Activated CD8-positive, alpha-beta T cell treated with anti-CD3 and anti-CD28 coated beads for 36 hours (primary cell): ENCODE measurements around the gene CCDC126. TPM values are rescaled to one million over a fixed set of nuclear protein-coding genes. Genes with fewer than 3 reads are reported as not detected.

Experiments
- ATAC-seq: fragments of 200-7000 bp; cut with Tn5 transposase; one replicate; pipeline ENCODE4 v1.10.0; 2021; ENCODE audit warnings: mild to moderate bottlenecking, moderate library complexity
- CTCF ChIA-PET: fragments of 350-600 bp; sonication (Branson Sonifier 250); formaldehyde crosslinking; loops from one replicate; lab custom pipeline; 2021; ENCODE audit warnings: antibody characterized with exemption; lab: Charles Lee
- POLR2A ChIA-PET: fragments of 350-600 bp; sonication (Branson Sonifier 250); formaldehyde crosslinking; loops from one replicate; lab custom pipeline; 2021; ENCODE audit warnings: antibody characterized with exemption; lab: Charles Lee
- DNase-seq: peaks from one replicate; pipeline ENCODE4 v3.0.0-alpha.2; 2020
- H3K27ac Mint-ChIP-seq: one replicate; pipeline ENCODE4 v1.8.0; 2021; ENCODE audit warnings: mild to moderate bottlenecking, mixed read lengths
- H3K27me3 Mint-ChIP-seq: one replicate; pipeline ENCODE4 v1.8.0; 2021; ENCODE audit warnings: mixed read lengths
- H3K36me3 Mint-ChIP-seq: one replicate; pipeline ENCODE4 v1.8.0; 2021; ENCODE audit warnings: low read depth, mixed read lengths
- H3K4me1 Mint-ChIP-seq: one replicate; pipeline ENCODE4 v1.8.0; 2021; ENCODE audit warnings: low read depth, mixed read lengths
- H3K4me3 Mint-ChIP-seq: one replicate; pipeline ENCODE4 v1.8.0; 2021; ENCODE audit warnings: mild to moderate bottlenecking, moderate library complexity, mixed read lengths
- H3K9me3 Mint-ChIP-seq: one replicate; pipeline ENCODE4 v1.8.0; 2021; ENCODE audit warnings: mixed read lengths
- CTCF ChIP-seq: fragments of 200-600 bp; IDR thresholded peaks from one replicate; pipeline ENCODE4 v1.8.0; 2022; ENCODE audit warnings: antibody characterized with exemption, mild to moderate bottlenecking
- intact Hi-C: fragments of 100-400 bp; cut with micrococcal nuclease; formaldehyde crosslinking; loops from one replicate; pipeline ENCODE4 v1.10.0; 2022
- total RNA-seq, 2 experiments: library from RNA; stranded (reverse); gene quantifications; one replicate each; pipeline ENCODE4 v1.2.3, GENCODE V29; 2021

The CCDC126 gene
- total RNA-seq, 2 experiments from 2014 or later, result 5.5 to 6.5 TPM

GRCh38 chr7:23607866-23608265 is 10.7 kb downstream of the CCDC126 start:
- TF ChIP-seq CTCF, result no peak
- H3K4me1 Mint-ChIP-seq, result peaks cover 3% of the 10 kb centered on the region
- H3K27me3 Mint-ChIP-seq, result no peaks in the 10 kb centered on the region
- no peak for DNase-seq
- H3K4me3 Mint-ChIP-seq, result no peak overlapping the region
- no peaks in the 10 kb centered on the region for H3K9me3 Mint-ChIP-seq
- ATAC-seq, result no peak
- no peak overlapping the region for H3K27ac Mint-ChIP-seq
- ChIA-PET CTCF (interaction anchor here (0.8 to 3.3 kb wide), 2 partner anchors 9 to 38 kb away, joined by 3 to 13 read pairs; no protein-coding TSS in a partner anchor), POLR2A (interaction anchor here (1.7 kb wide), 1 partner anchor 12 kb away, joined by 6 read pairs; no protein-coding TSS in a partner anchor)
- intact Hi-C loops, result no loop called here
- H3K36me3 Mint-ChIP-seq, result peaks cover 17% of the 10 kb centered on the region

- ChIA-PET CTCF (no interaction called here), POLR2A (no interaction called here)
- Mint-ChIP-seq H3K27ac (no peak overlapping the region), H3K9me3 (peaks cover 25% of the 10 kb centered on the region), H3K27me3 (no peaks in the 10 kb centered on the region), H3K4me1 (no peaks in the 10 kb centered on the region), H3K36me3 (peaks cover 54% of the 10 kb centered on the region), H3K4me3 (no peak overlapping the region)
- intact Hi-C loops, result no loop called here
- no peak for TF ChIP-seq CTCF
- ATAC-seq (no peak), DNase-seq (no peak)
Observed at GRCh38 chr7:23615331-23615730, 18.1 kb downstream of the CCDC126 start.

GRCh38 chr7:23616593-23616992 is 19.4 kb downstream of the CCDC126 start:
- ChIA-PET POLR2A (no interaction called here), CTCF (interaction anchor here (1.2 kb wide), 1 partner anchor 81 kb away, joined by 4 read pairs; no protein-coding TSS in a partner anchor)
- peaks cover 51% of the 10 kb centered on the region for H3K36me3 Mint-ChIP-seq
- no peak overlapping the region for H3K27ac Mint-ChIP-seq
- intact Hi-C loops, result no loop called here
- H3K27me3 Mint-ChIP-seq, result no peaks in the 10 kb centered on the region
- no peak for TF ChIP-seq CTCF
- no peaks in the 10 kb centered on the region for H3K4me1 Mint-ChIP-seq
- DNase-seq, result no peak
- H3K9me3 Mint-ChIP-seq, result peaks cover 25% of the 10 kb centered on the region
- H3K4me3 Mint-ChIP-seq, result no peak overlapping the region
- ATAC-seq, result no peak

- ChIA-PET POLR2A (no interaction called here), CTCF (no interaction called here)
- peaks cover 25% of the 10 kb centered on the region for H3K9me3 Mint-ChIP-seq
- no peaks in the 10 kb centered on the region for H3K27me3 Mint-ChIP-seq
- H3K36me3 Mint-ChIP-seq, result peaks cover 54% of the 10 kb centered on the region
- no peak for DNase-seq
- no peak overlapping the region for H3K4me3 Mint-ChIP-seq
- no peak overlapping the region for H3K27ac Mint-ChIP-seq
- no peak for ATAC-seq
- no peak for TF ChIP-seq CTCF
- no peaks in the 10 kb centered on the region for H3K4me1 Mint-ChIP-seq
- intact Hi-C loops, result no loop called here
Observed at GRCh38 chr7:23617482-23617881, 20.3 kb downstream of the CCDC126 start.

GRCh38 chr7:23618241-23618640 is 21.1 kb downstream of the CCDC126 start:
- DNase-seq (no peak), ATAC-seq (no peak)
- no peak overlapping the region for H3K4me3 Mint-ChIP-seq
- ChIA-PET POLR2A (no interaction called here), CTCF (no interaction called here)
- no peak overlapping the region for H3K27ac Mint-ChIP-seq
- no peaks in the 10 kb centered on the region for H3K27me3 Mint-ChIP-seq
- no peaks in the 10 kb centered on the region for H3K4me1 Mint-ChIP-seq
- H3K9me3 Mint-ChIP-seq, result peaks cover 25% of the 10 kb centered on the region
- H3K36me3 Mint-ChIP-seq, result peaks cover 48% of the 10 kb centered on the region
- no peak for TF ChIP-seq CTCF
- intact Hi-C loops, result no loop called here
